Measurements from ENCODE around the gene CCL27. TPM values are rescaled to one million over a fixed set of nuclear protein-coding genes. Genes with fewer than 3 reads are reported as not detected.
A peak's percentile ranks its signal among the peaks of the same experiment; 100 is the strongest.

The CCL27 gene
- total RNA-seq, 1 experiment from 2014 or later: not detected

DNA sequence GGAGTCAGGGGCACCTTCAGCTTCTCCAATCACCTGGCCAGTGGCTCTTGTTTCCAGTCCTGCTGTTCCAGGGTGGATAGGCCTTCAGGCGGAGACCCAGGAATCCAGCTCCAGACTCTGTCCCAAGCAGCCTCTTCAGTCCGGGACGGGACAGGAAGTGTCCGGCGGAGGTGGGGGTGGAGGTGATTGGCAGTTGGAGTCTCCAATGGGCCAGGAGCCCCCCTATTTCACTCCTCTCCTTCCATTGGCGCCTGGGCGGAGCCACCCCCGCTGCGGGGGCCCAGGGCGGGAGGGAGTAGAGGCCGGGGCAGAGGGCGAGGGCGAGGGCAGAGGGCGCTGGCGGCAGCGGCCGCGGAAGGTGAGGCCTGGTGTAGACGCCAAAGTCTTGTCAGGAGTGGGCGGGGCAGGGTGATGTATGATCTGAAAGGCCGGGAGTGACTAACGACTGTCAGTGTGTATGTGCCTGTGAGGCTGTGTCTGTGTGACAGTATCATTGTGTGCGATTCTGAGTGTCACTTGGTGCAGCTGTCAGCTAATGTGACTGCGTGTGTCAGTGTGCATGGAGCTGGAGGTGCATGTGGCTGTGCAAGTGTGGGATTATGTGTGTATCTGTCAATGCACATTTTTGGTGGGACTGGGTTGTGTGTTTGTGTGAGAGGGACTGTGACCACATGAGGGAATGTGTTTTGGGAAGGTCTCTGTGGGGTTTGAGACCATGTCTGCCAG lies 10.4 kb downstream of the CCL27 start, which contains the start of gene IL11RA:
TSS of gene IL11RA (plus strand) at position 310 of the 726 bp plus-strand sequence. CDS start 3,033 bp downstream, outside the sequence.
- POLR2A ChIA-PET: interaction anchor here (0.9 to 2.6 kb wide), 3 partner anchors 10 to 31 kb away, joined by 4 to 11 read pairs (median 4); partner anchors contain the start of gene DCTN3
- Mint-ChIP-seq H3K27me3 (ENCODE audit: insufficient read depth, unreplicated experiment) (no peaks in the 10 kb centered on the region), H3K4me1 (ENCODE audit: insufficient read depth, unreplicated experiment) (peaks cover 38% of the 10 kb centered on the region), H3K36me3 (ENCODE audit: insufficient read depth, unreplicated experiment) (peaks cover 16% of the 10 kb centered on the region), H3K9me3 (ENCODE audit: unreplicated experiment) (no peaks in the 10 kb centered on the region), H3K4me3 (ENCODE audit: unreplicated experiment) (peak within 1 kb of the TSS; percentile 69), H3K27ac (ENCODE audit: low read depth, unreplicated experiment) (peak within 1 kb of the TSS; percentile 72)
- peak; percentile 86 for DNase-seq (ENCODE audit: unreplicated experiment)
- intact Hi-C loops (cut with micrococcal nuclease): no loop called here
- CTCF ChIA-PET: interaction anchor here (0.9 to 1.7 kb wide), 3 partner anchors 18 to 901 kb away, joined by 3 to 6 read pairs (median 5); no protein-coding TSS in a partner anchor
- no TSS peak for BruUV-seq (replicated peaks)
- TF ChIP-seq, protein P1, sequence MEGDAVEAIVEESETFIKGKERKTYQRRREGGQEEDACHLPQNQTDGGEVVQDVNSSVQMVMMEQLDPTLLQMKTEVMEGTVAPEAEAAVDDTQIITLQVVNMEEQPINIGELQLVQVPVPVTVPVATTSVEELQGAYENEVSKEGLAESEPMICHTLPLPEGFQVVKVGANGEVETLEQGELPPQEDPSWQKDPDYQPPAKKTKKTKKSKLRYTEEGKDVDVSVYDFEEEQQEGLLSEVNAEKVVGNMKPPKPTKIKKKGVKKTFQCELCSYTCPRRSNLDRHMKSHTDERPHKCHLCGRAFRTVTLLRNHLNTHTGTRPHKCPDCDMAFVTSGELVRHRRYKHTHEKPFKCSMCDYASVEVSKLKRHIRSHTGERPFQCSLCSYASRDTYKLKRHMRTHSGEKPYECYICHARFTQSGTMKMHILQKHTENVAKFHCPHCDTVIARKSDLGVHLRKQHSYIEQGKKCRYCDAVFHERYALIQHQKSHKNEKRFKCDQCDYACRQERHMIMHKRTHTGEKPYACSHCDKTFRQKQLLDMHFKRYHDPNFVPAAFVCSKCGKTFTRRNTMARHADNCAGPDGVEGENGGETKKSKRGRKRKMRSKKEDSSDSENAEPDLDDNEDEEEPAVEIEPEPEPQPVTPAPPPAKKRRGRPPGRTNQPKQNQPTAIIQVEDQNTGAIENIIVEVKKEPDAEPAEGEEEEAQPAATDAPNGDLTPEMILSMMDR (IDR thresholded peaks at IDR 0.05; ENCODE audit: unreplicated experiment): no peak

DNA sequence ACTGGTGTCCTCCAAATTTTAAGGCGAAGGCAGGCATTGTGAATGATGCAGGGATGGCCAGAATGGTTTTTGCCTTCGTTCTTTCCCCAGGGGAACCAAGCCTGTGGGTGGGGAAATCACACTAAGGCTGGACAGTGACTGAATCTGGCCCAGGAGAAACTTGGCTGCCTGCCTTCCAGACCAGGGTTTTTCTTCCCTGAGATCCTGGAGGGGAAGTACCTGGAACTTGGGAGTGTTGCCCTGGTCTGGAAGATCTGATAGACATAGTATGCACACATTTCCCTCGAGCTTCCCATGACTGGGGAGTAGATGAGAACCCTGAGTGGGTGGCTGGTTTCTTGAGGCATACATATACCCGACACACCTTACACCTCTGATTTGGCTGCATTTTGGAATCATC lies 11.1 kb downstream of the CCL27 start:
- Mint-ChIP-seq H3K36me3 (ENCODE audit: insufficient read depth, unreplicated experiment) (peaks cover 16% of the 10 kb centered on the region), H3K27ac (ENCODE audit: low read depth, unreplicated experiment) (peak overlapping the region; percentile 72), H3K9me3 (ENCODE audit: unreplicated experiment) (no peaks in the 10 kb centered on the region), H3K4me3 (ENCODE audit: unreplicated experiment) (peak overlapping the region; percentile 69), H3K27me3 (ENCODE audit: insufficient read depth, unreplicated experiment) (no peaks in the 10 kb centered on the region), H3K4me1 (ENCODE audit: insufficient read depth, unreplicated experiment) (peaks cover 38% of the 10 kb centered on the region)
- TSS peak; percentile 91 for BruUV-seq (replicated peaks)
- ChIA-PET POLR2A (interaction anchor here (2.6 kb wide), 1 partner anchor 13 kb away, joined by 11 read pairs; no protein-coding TSS in a partner anchor), CTCF (interaction anchor here (0.9 to 1.7 kb wide), 3 partner anchors 17 to 902 kb away, joined by 3 to 6 read pairs (median 5); no protein-coding TSS in a partner anchor)
- TF ChIP-seq, protein P1 (IDR thresholded peaks at IDR 0.05; ENCODE audit: unreplicated experiment): no peak
- intact Hi-C loops (cut with micrococcal nuclease): no loop called here
- DNase-seq (ENCODE audit: unreplicated experiment): peak; percentile 69

DNA sequence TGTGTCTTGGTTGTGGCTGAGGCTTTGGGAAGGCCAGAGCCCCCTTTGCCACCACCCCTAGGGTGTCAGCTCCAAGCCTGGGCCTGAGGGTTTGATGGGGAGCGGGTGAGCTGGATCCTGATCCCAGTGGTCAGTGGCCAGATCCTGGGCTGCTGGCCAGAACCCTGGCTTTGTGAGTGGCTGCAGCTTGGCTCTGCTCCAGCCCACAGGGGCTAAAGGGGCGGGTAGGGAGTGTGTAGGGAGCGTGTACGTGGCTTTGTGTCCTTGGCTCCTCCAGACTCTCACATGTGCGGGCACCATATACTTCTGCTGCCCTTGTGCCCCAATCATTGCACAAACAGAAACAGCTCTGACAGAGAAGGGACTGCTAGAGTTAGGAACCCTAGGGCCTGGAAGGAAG lies 11.6 kb downstream of the CCL27 start:
- peaks cover 38% of the 10 kb centered on the region for H3K4me1 Mint-ChIP-seq (ENCODE audit: insufficient read depth, unreplicated experiment)
- BruUV-seq (replicated peaks): no TSS peak
- H3K4me3 Mint-ChIP-seq (ENCODE audit: unreplicated experiment): peak overlapping the region; percentile 69
- POLR2A ChIA-PET: interaction anchor here (2.6 kb wide), 1 partner anchor 13 kb away, joined by 11 read pairs; no protein-coding TSS in a partner anchor
- H3K9me3 Mint-ChIP-seq (ENCODE audit: unreplicated experiment): no peaks in the 10 kb centered on the region
- H3K27me3 Mint-ChIP-seq (ENCODE audit: insufficient read depth, unreplicated experiment): no peaks in the 10 kb centered on the region
- H3K36me3 Mint-ChIP-seq (ENCODE audit: insufficient read depth, unreplicated experiment): peaks cover 16% of the 10 kb centered on the region
- intact Hi-C loops (cut with micrococcal nuclease): no loop called here
- DNase-seq (ENCODE audit: unreplicated experiment): no peak
- TF ChIP-seq, protein P1 (IDR thresholded peaks at IDR 0.05; ENCODE audit: unreplicated experiment): no peak
- peak overlapping the region; percentile 72 for H3K27ac Mint-ChIP-seq (ENCODE audit: low read depth, unreplicated experiment)
- CTCF ChIA-PET: interaction anchor here (0.7 to 1.7 kb wide), 4 partner anchors 16 to 902 kb away, joined by 3 to 6 read pairs (median 4); no protein-coding TSS in a partner anchor

DNA sequence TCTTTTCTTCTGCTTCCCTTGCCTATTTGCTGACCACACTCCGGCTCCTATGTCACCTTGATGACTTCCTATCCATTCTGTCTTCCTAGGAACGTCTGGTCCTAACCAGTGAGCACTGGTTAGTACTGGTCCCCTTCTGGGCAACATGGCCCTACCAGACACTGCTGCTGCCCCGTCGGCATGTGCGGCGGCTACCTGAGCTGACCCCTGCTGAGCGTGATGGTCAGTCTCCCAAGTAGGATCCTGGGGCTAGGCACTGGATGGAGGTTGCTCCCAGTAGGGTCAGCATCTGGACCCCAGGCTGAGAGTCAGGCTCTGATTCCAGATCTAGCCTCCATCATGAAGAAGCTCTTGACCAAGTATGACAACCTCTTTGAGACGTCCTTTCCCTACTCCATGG lies 13.8 kb downstream of the CCL27 start:
- Mint-ChIP-seq H3K4me1 (ENCODE audit: insufficient read depth, unreplicated experiment) (peaks cover 38% of the 10 kb centered on the region), H3K4me3 (ENCODE audit: unreplicated experiment) (peak overlapping the region; percentile 28), H3K9me3 (ENCODE audit: unreplicated experiment) (no peaks in the 10 kb centered on the region), H3K36me3 (ENCODE audit: insufficient read depth, unreplicated experiment) (peaks cover 16% of the 10 kb centered on the region), H3K27me3 (ENCODE audit: insufficient read depth, unreplicated experiment) (no peaks in the 10 kb centered on the region), H3K27ac (ENCODE audit: low read depth, unreplicated experiment) (no peak overlapping the region)
- TF ChIP-seq, protein P1 (IDR thresholded peaks at IDR 0.05; ENCODE audit: unreplicated experiment): no peak
- intact Hi-C loops (cut with micrococcal nuclease): loop anchor here (5.0 kb wide), 1 partner anchor 54 kb away; no protein-coding TSS in a partner anchor
- no peak for DNase-seq (ENCODE audit: unreplicated experiment)
- ChIA-PET POLR2A (no interaction called here), CTCF (interaction anchor here (1.0 to 7.9 kb wide), 2 partner anchors 13 to 16 kb away, joined by 4 to 83 read pairs; partner anchors contain the start of gene SIGMAR1)
- BruUV-seq (replicated peaks): no TSS peak
